ENCODE results near the gene CHD2.
"Not testable (repeated sequence)": the region's sequence is repeated elsewhere in the genome, so short reads cannot be mapped to it uniquely, and the experiment has no call there.

The CHD2 gene

DNA sequence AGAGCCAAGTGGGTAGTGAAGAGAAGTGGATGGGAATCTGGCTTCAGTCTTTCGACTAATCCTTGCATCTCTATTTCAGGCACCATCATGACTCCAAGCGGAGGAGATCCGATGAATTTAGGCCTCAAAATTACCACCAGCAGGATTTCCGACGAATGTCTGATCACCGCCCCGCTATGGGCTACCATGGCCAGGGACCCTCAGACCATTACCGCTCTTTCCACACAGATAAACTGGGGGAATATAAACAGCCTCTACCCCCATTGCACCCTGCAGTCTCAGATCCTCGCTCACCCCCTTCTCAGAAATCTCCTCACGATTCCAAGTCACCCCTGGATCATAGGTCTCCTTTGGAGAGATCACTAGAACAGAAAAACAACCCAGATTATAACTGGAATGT is 124.2 kb downstream of the CHD2 start:
- no peak for FAIRE-seq

GRCh38 chr15:93024716-93025624 is 124.8 kb downstream of the CHD2 start:
- no peak for FAIRE-seq

GRCh38 chr15:93025625-93025982 is 125.5 kb downstream of the CHD2 start:
- no peak for FAIRE-seq

DNA sequence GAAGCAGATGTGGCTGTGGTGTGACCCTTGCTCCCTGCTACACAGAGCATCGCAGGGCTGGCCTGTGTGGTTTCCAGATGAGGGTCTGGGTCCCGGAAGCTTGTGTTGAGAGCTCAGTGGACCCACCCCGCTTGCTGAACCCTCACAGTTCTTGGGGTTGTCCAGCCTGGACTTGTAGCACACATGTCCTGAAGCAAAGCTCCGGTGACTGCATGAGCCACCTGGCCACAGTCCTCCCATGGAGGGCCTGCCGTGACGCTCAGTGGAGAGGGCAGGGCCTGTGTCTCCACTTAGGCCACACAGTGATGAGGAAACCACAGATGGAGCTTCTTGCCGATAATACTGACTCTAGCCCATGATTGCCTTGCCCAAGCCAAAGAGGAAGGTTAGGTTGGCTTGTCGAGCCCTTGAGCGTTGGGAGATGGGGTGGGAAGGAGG is 126.3 kb downstream of the CHD2 start:
- FAIRE-seq, result no peak

GRCh38 chr15:93027413-93027812 is 127.3 kb downstream of the CHD2 start:
- no peak for FAIRE-seq

DNA sequence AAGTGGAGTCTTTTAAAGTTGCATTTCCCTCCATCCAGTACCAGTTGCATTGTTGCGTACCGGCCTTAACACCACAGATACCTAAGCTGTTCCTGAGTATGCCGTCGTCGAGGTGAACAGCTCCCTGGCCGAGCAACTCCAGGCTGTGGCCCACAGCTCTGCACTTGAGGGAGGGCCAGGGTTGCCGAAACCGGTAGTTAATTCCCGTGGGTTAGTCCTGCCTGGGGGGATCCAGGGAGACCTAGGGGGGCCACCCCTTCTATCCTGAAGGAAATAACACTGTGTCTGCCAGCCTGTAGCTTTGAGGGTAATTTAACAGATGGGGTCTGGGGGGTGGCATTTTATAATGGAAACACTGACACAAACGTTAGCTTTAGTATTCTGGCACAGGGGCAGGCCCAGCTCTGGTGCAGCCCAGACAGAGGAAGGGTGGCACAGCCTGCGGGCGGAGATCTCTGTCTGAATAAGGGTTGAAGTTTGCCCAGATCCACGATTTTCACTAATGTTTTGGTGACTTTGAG is 128.0 kb downstream of the CHD2 start:
- no peak for FAIRE-seq

DNA sequence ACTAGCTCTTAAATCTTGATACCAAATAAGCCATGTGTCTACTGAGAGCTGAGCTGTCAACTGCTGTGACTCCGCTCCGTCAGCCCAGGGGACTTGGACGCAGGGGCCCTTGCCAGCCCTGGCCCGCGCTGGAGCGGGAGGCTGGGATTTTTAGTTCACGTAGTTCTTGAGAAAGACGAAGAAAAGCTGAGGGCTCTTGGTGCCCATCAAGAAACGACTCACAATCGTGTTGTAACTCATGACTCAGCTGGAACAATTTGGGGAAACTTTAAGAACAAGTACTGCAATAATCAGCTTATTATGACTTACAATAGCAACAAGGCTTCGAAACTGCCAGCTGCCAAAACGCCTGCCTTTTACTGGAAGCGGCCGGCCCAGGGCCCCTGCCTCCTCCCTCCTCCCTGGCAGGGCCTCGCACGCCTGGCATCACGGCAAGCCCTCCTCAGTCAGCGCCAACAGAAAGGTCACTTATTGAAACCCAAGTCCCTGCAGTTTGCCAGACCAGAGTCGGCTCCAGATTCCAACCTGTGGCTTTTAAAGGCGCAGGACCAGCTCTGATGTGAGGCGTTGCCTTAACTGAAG is 128.6 kb downstream of the CHD2 start:
- no peak for FAIRE-seq

DNA sequence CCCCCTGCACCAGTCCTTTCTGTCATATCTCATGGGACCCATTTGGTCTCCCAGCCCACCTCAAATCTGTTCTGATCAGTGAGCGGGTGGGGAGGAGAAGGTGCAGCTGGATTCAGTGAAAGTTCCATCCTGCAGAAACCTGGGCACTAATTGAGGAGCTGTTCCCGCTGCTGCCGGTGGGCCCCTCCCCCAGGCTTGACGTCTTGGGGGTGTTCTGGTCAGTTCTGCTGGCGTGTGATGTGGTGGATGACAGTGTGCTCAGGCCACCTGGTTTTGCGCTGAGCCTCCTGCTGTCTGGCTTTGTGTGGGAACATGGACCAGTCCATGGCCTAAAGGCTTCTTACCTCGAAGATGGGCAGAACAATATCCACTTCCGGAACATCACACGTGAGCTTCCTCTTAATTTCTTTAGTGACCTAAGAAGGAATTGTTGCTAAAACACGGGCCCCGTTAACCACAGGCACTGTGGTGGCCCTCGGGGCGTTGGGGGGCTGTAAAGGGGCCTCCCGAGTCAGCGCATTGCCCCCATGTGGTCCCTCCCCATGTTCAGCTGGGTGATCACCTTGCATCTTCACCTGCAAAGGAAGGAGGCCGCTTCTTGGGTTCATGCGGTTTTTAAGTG is 129.2 kb downstream of the CHD2 start:
- FAIRE-seq, result no peak

- FAIRE-seq, result no peak
Observed at GRCh38 chr15:93029836-93030429, 129.8 kb downstream of the CHD2 start.

DNA sequence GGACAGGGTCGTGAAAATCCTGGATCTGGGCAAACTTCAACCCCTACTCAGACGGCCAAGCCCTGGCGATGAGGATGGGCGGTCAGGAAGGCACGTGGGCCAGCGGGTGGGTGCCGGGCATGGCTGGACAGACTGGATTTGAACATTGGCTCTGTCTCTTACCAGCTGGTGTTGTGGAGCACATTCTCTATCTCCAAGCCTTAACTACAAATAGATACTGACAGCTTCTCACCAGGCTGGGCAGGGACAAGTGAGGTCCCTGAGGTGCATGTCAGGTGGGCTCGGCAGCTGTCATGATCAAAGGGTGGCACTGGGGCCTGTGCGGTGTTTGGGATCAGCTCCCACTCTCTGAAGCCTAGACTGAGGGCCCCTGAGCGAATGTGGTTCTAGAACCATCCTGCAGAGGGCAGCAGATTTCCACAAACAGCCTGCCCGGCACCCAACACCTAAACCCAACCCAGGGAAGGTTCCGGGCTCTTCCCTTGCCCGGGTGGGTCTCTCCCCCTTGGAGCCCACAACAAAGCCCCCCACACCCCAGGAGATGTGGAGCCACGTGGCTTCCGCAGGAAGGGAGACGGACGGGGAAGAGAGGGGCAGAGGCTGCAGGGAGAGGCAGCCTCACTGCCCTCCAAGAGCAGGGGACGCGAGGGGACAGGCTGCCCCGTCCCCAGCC is 130.4 kb downstream of the CHD2 start:
- FAIRE-seq, result no peak

- FAIRE-seq, result no peak
Observed at GRCh38 chr15:93031103-93031464, 131.0 kb downstream of the CHD2 start.

GRCh38 chr15:93031557-93032384 is 131.6 kb downstream of the CHD2 start:
- not testable (repeated sequence) for FAIRE-seq

GRCh38 chr15:93032515-93033206 is 132.5 kb downstream of the CHD2 start:
- not testable (repeated sequence) for FAIRE-seq

DNA sequence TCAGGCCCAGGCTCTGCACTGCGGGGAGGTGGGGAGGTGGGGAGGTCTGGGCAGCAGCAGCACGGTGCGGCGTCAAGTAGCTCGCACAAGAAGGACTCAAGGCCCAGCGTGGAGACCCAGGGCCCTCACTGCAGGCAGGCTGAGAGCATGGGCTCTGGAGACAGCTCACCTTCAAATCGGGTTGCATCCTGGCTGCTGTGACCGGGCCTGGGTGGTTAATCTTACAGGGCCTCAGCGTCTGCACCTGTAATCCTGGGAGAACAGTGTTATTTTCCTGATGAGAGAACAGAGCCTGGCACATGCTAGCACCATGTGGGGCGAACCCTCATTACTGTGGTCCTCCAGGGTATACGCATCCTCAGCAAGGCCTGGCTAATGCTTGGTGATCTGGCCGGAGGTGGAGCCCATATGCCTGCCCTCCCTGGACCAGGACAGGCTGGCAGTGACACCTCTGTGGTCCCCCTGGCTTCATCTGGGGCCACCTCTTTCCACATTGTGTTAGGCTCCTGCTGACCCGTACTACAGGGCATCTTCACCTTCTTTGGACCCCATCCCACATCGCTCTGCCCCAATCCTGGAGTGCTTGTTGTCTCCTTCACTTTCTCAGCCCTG is 133.4 kb downstream of the CHD2 start:
- no peak for FAIRE-seq

GRCh38 chr15:93034512-93034911 is 134.4 kb downstream of the CHD2 start:
- no peak for FAIRE-seq

DNA sequence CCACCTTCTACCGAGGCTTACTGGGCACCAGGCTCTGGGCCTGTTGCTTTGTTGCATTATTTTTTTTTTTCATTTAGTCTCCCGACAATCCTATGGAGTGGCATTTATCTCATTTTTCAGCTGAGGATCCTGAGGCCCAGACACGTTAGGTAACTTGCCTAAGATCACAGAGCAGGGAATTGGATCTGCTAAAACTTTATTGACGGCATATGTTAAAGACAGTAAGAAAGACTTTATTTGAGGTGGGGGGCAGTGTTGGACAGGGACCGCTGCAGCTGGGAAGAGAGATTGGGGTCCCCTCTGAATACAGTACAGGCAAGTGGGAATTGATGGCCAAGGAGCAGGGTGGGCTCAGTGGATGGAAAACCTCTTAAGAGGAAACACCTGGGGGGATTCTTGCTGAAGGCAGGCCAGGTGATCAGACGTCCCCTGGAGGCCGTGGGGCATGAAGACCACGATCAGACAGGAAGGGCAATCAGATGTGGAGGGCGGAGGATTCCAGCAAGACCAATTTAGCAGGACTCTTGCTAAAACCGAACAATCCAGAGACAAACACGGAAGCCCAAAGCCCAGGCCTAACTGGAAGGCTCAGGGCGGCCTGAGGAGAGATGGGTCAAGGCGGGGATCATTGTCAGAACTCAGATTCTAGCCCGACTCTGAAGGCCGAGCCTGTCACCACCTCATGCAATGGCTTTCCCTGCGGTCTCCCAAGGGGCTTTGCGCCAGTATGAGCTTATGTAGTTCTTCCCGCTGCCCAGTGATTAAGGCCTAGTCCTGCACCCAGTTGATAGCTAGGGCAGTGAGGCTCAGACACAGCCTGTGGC is 135.2 kb downstream of the CHD2 start:
- FAIRE-seq, result no peak

- FAIRE-seq, result no peak
Observed at GRCh38 chr15:93035953-93036810, 136.1 kb downstream of the CHD2 start.

DNA sequence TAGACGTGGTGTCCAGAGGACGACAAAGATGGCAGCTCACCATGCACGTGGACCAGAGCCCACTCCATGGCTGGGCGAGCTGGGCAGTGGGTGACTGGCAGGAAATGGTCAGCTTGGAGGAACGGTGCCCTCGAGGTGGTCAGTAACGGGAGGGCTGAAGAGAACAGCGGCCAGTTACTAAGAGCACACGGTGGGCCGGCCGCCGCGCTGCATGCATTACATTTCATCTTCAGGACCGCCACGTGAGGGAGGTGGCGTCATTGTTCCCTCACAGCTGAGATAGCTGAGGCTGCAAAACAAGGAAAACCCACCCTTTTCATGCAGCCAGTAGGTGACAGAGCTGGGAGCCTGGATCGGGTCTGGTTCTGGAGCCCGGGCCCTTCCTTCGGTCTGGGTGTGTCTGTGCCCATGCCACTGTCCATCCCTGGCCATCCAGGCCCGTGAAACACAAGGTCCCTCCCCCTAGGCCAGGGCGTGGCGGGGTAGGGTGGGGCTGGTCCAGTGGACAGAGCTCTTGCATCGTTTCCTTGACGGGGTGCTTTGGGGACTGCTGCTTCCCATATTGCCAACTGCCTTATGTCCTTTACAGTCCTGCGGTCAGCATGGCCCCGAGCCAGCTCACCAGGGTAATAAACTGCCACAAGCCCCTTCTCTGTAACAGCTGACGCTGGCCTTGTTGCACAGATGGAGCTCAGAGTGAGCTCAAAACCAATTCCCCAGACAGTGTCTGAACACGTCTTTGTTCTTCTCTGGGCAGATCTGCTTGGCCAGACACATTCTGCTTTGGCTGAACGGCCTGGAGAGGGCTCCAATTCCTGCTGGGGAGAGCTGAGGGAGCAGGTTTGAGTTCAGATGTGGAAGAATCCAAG is 137.1 kb downstream of the CHD2 start:
- no peak for FAIRE-seq

All from islet of Langerhans (tissue), 1 donor.